Kidney tubule cell (primary cell): Measurements from ENCODE around the gene CD180.
A peak's percentile ranks its signal among the peaks of the same experiment; 100 is the strongest.

Source experiments
- DNase-seq: peaks from one replicate; pipeline ENCODE4 v3.0.0-alpha.2; 2018; ENCODE audit warnings: low spot score

CD180 gene

GRCh38 chr5:67160985-67161384 is 35.6 kb downstream of the CD180 start:
- DNase-seq = no peak

GRCh38 chr5:67160272-67160671 is 36.3 kb downstream of the CD180 start:
- no peak for DNase-seq

- peak; percentile 44 for DNase-seq
These were observed 39.5 kb downstream of the CD180 start for GRCh38 chr5:67156976-67157583.

GRCh38 chr5:67154556-67155206 is 41.9 kb downstream of the CD180 start:
- no peak for DNase-seq

- no peak for DNase-seq
These were observed 43.3 kb downstream of the CD180 start for GRCh38 chr5:67153292-67153691.

GRCh38 chr5:67152400-67152799 is 44.2 kb downstream of the CD180 start:
- no peak for DNase-seq

- DNase-seq = no peak
These were observed 46.6 kb downstream of the CD180 start for GRCh38 chr5:67149951-67150523.

- DNase-seq = no peak
These were observed 47.3 kb downstream of the CD180 start for GRCh38 chr5:67149057-67149950.

GRCh38 chr5:67147760-67148159 is 48.8 kb downstream of the CD180 start:
- DNase-seq = peak; percentile 5

GRCh38 chr5:67146981-67147380 is 49.6 kb downstream of the CD180 start:
- DNase-seq = no peak

GRCh38 chr5:67146574-67146973 is 50.0 kb downstream of the CD180 start:
- no peak for DNase-seq

- no peak for DNase-seq
These were observed 52.4 kb downstream of the CD180 start for GRCh38 chr5:67144183-67144639.

- DNase-seq = no peak
These were observed 53.0 kb downstream of the CD180 start for GRCh38 chr5:67143549-67143948.

GRCh38 chr5:67142816-67143215 is 53.8 kb downstream of the CD180 start:
- DNase-seq = no peak

- DNase-seq = no peak
These were observed 55.0 kb downstream of the CD180 start for GRCh38 chr5:67141644-67142043.

GRCh38 chr5:67140413-67140812 is 56.2 kb downstream of the CD180 start:
- no peak for DNase-seq

- no peak for DNase-seq
These were observed 57.6 kb downstream of the CD180 start for GRCh38 chr5:67139030-67139429.

GRCh38 chr5:67135381-67135984 is 61.1 kb downstream of the CD180 start:
- no peak for DNase-seq

- DNase-seq = no peak
These were observed 62.8 kb downstream of the CD180 start for GRCh38 chr5:67133776-67134175.

- no peak for DNase-seq
These were observed 63.4 kb downstream of the CD180 start for GRCh38 chr5:67133217-67133616.

- DNase-seq = no peak
These were observed 66.8 kb downstream of the CD180 start for GRCh38 chr5:67129768-67130167.
